ENCODE data around the gene NAPSA.
"Not testable (repeated sequence)": the region's sequence is repeated elsewhere in the genome, so short reads cannot be mapped to it uniquely, and the experiment has no call there.

The NAPSA gene

DNA sequence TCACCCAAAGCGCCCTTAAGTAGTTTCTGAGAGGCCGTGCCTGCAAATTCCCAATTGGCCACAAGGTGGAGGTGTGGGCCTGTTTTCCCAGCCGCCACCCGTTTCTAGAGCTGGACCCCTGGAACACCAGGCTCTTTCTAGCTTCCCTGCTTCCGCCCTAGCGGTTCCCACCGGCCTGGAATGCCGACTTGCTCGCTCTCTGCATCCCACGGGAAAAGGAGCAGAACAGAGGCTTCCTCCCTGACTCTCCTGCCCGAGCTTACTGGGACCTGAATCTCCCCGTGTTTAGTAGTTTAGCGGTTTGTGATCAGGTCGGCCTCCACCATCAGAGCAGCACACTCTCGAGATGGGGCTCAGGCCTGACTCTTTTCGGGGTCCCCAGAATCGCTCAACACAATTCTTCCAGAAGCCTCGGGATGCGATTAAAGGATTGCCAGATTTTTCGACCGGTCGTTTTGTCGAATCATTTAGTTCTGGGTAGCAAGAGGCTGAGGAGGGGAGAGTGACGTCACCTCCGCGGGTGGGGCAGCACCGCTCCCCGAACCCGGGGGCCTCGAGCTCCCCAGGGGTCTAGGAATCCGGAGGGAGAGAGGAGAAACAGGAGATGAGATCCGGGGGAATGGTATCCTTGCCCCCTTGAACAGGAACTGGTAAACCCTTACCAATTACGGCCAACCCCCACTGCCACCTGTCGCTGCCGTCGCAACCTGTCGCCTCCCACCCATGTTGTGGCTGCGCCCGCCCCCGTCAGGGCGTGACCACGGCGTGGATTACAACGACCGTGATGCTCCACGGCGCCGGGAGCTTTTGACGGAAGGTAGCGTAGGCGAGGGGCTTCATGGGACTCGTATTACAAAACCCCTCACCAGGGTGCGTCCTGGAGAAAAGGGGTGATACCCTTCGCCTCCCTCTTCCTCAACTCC, 8.0 kb downstream of the NAPSA start:
- Histone ChIP-seq H3K4me1 (ENCODE audit: control insufficient read depth, insufficient read depth, low read length, poor library complexity, severe bottlenecking) (no peaks in the 10 kb centered on the region), H3K4me3 (ENCODE audit: extremely low read depth, insufficient read depth, low read length, poor library complexity, severe bottlenecking) (no peak overlapping the region), H3K27ac (ENCODE audit: low read depth, low read length, severe bottlenecking) (no peak overlapping the region), H3K9me3 (ENCODE audit: control insufficient read depth, low read length) (no peaks in the 10 kb centered on the region), H3K36me3 (ENCODE audit: control insufficient read depth, insufficient read depth, low read length) (no peaks in the 10 kb centered on the region)
- 65 to 78% methylated on average over 42 to 48 of the region's 54 CpGs for WGBS, 2 experiments (ENCODE audit: insufficient coverage in 2 of 2)

DNA sequence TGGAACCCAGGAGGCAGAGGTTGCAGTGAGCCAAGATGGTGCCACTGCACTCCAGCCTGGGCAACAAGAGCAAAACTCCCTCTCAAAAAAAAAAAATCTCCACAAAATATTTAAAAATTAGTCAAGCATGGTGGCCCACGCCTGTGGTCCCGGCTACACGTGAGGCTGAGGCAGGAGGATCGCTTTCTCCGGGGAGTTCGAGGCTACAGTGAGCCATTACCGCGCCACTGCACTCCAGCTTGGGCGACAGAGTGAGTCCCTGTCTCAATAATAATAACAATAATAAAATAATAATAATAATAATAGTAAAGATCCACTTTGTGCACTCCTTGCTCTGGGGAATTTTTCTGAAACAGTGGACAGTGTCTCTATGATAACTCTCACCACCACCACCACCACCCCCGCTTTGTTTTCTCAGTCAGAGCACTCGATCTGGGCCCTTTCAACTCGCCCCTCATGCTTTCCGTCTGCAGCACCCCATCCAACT, 8.7 kb downstream of the NAPSA start:
- WGBS, 2 experiments (ENCODE audit: insufficient coverage in 2 of 2), result 11 to 70% methylated on average over 3 to 7 of the region's 13 CpGs

DNA sequence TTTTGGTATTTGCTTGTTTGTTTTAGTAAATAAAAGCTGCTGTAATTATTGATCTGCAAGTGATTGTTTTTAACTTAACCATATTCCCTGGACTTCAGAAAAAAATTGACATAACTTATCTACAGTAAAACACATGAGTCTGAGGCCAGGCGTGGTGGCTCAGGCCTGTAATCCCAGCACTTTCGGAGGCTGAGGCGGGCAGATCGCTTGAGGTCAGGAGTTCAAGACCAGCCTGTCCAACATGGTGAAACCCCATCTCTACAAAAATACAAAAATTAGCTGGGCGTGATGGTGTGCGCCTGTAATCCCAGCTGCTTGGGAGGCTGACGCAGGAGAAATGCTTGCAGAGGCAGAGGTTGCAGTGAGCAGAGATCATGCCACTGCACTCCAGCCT, 12.0 kb downstream of the NAPSA start:
- H3K4me1 ChIP-seq (ENCODE audit: control insufficient read depth, insufficient read depth, low read length, poor library complexity, severe bottlenecking); H3K9me3 ChIP-seq (ENCODE audit: control insufficient read depth, low read length); H3K27ac ChIP-seq (ENCODE audit: low read depth, low read length, severe bottlenecking); H3K4me3 ChIP-seq (ENCODE audit: extremely low read depth, insufficient read depth, low read length, poor library complexity, severe bottlenecking); H3K36me3 ChIP-seq (ENCODE audit: control insufficient read depth, insufficient read depth, low read length): not testable (repeated sequence)
- WGBS, 2 experiments (ENCODE audit: insufficient coverage in 2 of 2), result 86 to 94% methylated on average over 7 of the region's 7 CpGs

More for the DNA sequence above, 8.7 kb downstream of the NAPSA start:
- H3K27ac ChIP-seq (ENCODE audit: low read depth, low read length, severe bottlenecking), result no peak overlapping the region
- no peaks in the 10 kb centered on the region for H3K9me3 ChIP-seq (ENCODE audit: control insufficient read depth, low read length)
- H3K4me1 ChIP-seq (ENCODE audit: control insufficient read depth, insufficient read depth, low read length, poor library complexity, severe bottlenecking), result no peaks in the 10 kb centered on the region
- H3K4me3 ChIP-seq (ENCODE audit: extremely low read depth, insufficient read depth, low read length, poor library complexity, severe bottlenecking), result no peak overlapping the region
- H3K36me3 ChIP-seq (ENCODE audit: control insufficient read depth, insufficient read depth, low read length), result no peaks in the 10 kb centered on the region

DNA sequence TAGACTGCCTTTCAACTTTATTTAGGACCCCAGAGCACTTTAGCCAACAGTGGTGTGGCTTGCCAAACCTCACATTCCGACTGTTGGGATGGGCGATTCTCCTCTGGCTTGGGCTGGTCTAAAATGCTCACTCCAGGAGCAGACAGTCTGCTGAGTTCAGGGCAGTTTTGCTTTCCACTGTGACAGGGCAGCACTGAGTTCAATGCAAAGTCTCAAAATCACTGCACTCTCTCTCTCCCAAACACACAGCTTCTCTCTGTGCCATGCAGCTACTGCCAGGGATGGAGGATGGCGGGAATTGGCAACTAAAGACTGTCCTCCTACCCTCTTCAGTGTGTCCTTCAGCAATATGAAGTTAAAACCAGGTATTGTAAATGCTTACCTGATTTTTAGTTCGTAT, 13.2 kb downstream of the NAPSA start:
- no peaks in the 10 kb centered on the region for H3K4me1 ChIP-seq (ENCODE audit: control insufficient read depth, insufficient read depth, low read length, poor library complexity, severe bottlenecking)
- WGBS, 2 experiments (ENCODE audit: insufficient coverage in 2 of 2), result 73 to 100% methylated on average over 2 to 3 of the region's 4 CpGs

DNA sequence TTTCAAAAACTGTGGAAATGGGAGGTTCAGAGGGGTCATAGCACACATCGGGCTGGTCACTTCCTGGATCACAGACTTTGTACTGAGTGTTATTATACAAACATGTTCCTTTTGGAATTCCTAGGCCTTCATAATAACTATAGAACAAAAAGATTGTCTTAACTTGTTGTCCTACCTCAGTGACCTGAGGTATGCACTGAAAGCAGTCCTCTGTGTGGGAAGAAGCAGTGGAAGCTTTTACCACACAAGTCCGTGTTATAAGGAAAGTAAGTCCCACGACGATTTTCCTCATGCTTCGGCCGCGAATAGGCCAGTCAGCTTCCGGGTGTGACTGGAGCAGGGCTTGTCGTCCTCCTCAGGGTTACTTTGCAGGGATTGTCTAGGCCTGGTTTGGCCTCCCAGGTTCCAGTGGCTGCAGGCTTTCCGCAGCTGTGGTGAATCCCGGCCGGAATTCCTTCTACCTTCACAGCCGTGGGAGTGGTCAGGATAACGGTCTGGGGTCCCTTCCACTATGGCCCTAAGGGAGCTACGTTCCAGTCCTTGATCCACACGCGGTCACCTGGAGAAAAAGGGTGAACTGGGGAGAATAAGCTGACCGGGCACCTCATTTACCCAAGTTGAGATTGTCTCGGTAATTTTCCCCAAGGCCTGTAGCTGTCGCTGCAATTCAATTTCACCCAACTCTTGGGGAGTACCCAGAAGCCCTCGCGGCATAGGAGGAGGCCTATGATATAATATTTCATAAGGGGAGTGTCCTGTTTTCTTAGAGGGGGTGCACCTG, 16.0 kb downstream of the NAPSA start:
- WGBS, 2 experiments (ENCODE audit: insufficient coverage in 2 of 2), result 85 to 87% methylated on average over 15 to 17 of the region's 22 CpGs
- no peaks in the 10 kb centered on the region for H3K36me3 ChIP-seq (ENCODE audit: control insufficient read depth, insufficient read depth, low read length)
- no peaks in the 10 kb centered on the region for H3K9me3 ChIP-seq (ENCODE audit: control insufficient read depth, low read length)
- H3K4me1 ChIP-seq (ENCODE audit: control insufficient read depth, insufficient read depth, low read length, poor library complexity, severe bottlenecking), result no peaks in the 10 kb centered on the region
- no peak overlapping the region for H3K27ac ChIP-seq (ENCODE audit: low read depth, low read length, severe bottlenecking)
- no peak overlapping the region for H3K4me3 ChIP-seq (ENCODE audit: extremely low read depth, insufficient read depth, low read length, poor library complexity, severe bottlenecking)

More for the DNA sequence above, 13.2 kb downstream of the NAPSA start:
- Histone ChIP-seq H3K9me3 (ENCODE audit: control insufficient read depth, low read length) (no peaks in the 10 kb centered on the region), H3K36me3 (ENCODE audit: control insufficient read depth, insufficient read depth, low read length) (no peaks in the 10 kb centered on the region), H3K27ac (ENCODE audit: low read depth, low read length, severe bottlenecking) (no peak overlapping the region), H3K4me3 (ENCODE audit: extremely low read depth, insufficient read depth, low read length, poor library complexity, severe bottlenecking) (no peak overlapping the region)

DNA sequence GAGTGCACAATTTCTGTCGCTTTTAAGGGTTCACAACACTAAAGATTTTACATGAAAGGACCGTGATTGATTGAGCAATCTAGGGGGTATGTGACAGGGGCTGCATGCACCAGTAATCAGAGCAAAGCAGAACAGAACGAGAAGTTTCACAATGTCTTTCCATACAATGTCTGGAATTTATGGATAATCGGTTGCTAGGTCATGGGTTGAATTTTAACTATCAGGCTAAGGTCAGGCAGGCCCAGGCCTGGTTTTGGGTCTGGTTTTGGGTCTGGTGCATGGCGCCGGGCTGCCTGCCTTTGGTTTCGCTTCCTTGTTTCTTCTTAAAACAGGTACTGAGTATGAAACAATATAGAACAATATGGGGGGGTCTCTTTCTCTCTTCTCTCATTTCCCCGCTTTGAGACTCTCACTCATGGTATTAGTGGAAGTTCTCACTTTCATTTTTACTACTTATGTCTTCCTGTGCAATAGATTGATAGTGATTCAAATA, 18.3 kb downstream of the NAPSA start:
- H3K27ac ChIP-seq (ENCODE audit: low read depth, low read length, severe bottlenecking); H3K4me1 ChIP-seq (ENCODE audit: control insufficient read depth, insufficient read depth, low read length, poor library complexity, severe bottlenecking); H3K36me3 ChIP-seq (ENCODE audit: control insufficient read depth, insufficient read depth, low read length); H3K4me3 ChIP-seq (ENCODE audit: extremely low read depth, insufficient read depth, low read length, poor library complexity, severe bottlenecking); H3K9me3 ChIP-seq (ENCODE audit: control insufficient read depth, low read length): not testable (repeated sequence)
- 67 to 87% methylated on average over 4 of the region's 8 CpGs for WGBS, 2 experiments (ENCODE audit: insufficient coverage in 2 of 2)

DNA sequence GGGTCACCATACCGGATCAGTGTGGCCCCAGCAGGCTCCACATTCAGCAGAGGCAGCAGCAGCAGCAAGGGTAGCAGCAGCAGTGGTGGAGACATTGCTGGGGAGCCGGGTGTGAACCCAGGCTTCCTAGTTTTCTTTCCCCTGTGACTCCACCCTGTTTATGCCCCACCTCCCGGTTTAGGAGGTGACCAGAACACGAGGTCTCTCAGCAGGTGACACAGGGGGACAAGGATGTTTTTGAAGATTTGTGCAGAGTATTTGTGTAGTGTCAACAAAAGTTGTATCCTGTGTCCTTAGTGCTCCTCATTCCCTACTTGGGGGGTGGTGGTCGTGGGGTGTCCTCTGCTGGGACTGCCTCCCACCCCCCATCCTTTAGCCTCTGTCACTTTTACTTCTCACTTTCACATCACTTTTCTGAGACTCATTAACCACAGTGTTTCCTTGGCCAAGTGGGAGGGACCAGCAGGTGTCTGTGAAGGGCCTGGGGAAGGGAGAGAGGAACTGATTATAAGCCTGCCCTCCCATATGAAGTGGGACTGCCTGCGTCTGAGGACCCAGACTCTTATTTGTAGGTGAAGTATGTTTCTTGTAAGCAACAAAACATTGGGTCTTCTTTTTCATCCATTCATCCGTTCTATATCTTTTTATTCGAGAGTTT, 20.6 kb downstream of the NAPSA start:
- H3K36me3 ChIP-seq (ENCODE audit: control insufficient read depth, insufficient read depth, low read length), result no peaks in the 10 kb centered on the region
- WGBS, 2 experiments (ENCODE audit: insufficient coverage in 2 of 2), result 44 to 78% methylated on average over 1 to 2 of the region's 8 CpGs

DNA sequence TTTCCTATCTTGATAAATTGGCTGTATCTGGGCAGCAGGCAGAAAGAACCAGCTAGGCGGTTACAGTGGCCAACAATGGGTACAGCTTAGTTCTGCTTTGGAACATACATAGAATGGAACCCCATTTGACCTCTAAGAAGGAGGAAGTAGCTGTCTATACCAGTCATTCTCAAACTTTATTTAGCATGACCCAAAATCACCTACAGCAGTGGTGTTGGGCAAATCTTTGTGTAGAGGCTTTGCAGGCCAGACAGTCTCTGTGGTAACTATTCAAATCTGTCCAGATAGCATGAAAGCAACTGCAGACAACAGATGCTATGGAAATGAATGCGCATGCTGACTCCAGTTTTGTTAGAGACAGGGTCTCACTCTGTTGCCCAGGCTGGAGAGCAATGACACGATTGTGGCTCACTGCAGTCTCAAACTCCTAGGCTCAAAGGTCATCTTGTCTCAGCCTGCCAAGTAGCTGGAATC, 24.3 kb downstream of the NAPSA start:
- Histone ChIP-seq H3K9me3 (ENCODE audit: control insufficient read depth, low read length) (no peaks in the 10 kb centered on the region), H3K27ac (ENCODE audit: low read depth, low read length, severe bottlenecking) (no peak overlapping the region), H3K4me3 (ENCODE audit: extremely low read depth, insufficient read depth, low read length, poor library complexity, severe bottlenecking) (no peak overlapping the region), H3K36me3 (ENCODE audit: control insufficient read depth, insufficient read depth, low read length) (no peaks in the 10 kb centered on the region), H3K4me1 (ENCODE audit: control insufficient read depth, insufficient read depth, low read length, poor library complexity, severe bottlenecking) (no peaks in the 10 kb centered on the region)
- WGBS, 2 experiments (ENCODE audit: insufficient coverage in 2 of 2), result 93% methylated on average over 3 of the region's 3 CpGs

More for the DNA sequence above, 20.6 kb downstream of the NAPSA start:
- no peaks in the 10 kb centered on the region for H3K9me3 ChIP-seq (ENCODE audit: control insufficient read depth, low read length)
- no peaks in the 10 kb centered on the region for H3K4me1 ChIP-seq (ENCODE audit: control insufficient read depth, insufficient read depth, low read length, poor library complexity, severe bottlenecking)
- no peak overlapping the region for H3K4me3 ChIP-seq (ENCODE audit: extremely low read depth, insufficient read depth, low read length, poor library complexity, severe bottlenecking)
- H3K27ac ChIP-seq (ENCODE audit: low read depth, low read length, severe bottlenecking), result no peak overlapping the region

DNA sequence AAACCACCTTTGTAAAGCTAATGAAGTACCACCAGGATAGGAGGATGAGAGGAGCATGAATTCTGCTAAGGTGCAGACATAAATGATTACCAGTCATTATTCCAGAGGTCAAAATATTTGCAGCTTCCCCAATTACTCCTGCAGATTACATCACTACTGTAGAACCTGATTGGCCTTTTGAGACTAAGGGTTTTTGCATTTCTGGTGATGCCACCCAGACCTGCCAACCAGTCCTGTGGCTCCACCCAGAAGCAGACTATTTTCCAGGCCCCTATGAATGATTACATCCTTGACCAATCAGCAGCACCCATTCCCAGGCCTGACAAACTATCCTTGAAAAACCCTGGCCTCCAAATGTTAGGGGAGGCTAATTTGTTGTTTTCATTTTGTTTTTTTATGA, 25.1 kb downstream of the NAPSA start:
- Histone ChIP-seq H3K36me3 (ENCODE audit: control insufficient read depth, insufficient read depth, low read length) (no peaks in the 10 kb centered on the region), H3K9me3 (ENCODE audit: control insufficient read depth, low read length) (peaks cover 1% of the 10 kb centered on the region), H3K27ac (ENCODE audit: low read depth, low read length, severe bottlenecking) (no peak overlapping the region), H3K4me3 (ENCODE audit: extremely low read depth, insufficient read depth, low read length, poor library complexity, severe bottlenecking) (no peak overlapping the region), H3K4me1 (ENCODE audit: control insufficient read depth, insufficient read depth, low read length, poor library complexity, severe bottlenecking) (no peaks in the 10 kb centered on the region)

DNA sequence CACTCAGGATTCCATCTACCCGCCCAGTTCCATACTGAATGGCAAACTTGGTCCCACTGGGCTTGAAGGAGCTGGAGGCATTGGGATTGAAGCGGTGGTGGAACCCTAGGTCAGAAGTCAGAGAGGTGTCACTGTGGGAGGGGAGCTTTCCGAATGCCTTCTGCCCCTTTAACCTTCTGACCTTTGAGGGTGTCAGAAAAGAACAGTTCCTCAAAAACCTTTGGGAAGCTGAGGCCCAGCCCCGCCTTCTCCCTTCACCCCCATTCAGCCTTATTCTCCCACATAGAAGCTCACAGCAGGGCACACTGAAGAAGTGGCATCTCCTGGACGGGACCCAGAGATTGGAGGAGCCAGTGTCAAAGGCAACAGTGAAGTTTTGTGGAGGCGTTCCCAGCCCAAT, 28.4 kb downstream of the NAPSA start:
- not testable (repeated sequence) for H3K4me1 ChIP-seq (ENCODE audit: control insufficient read depth, insufficient read depth, low read length, poor library complexity, severe bottlenecking); H3K4me3 ChIP-seq (ENCODE audit: extremely low read depth, insufficient read depth, low read length, poor library complexity, severe bottlenecking); H3K27ac ChIP-seq (ENCODE audit: low read depth, low read length, severe bottlenecking); H3K9me3 ChIP-seq (ENCODE audit: control insufficient read depth, low read length); H3K36me3 ChIP-seq (ENCODE audit: control insufficient read depth, insufficient read depth, low read length)
- 82 to 90% methylated on average over 3 of the region's 6 CpGs for WGBS, 2 experiments (ENCODE audit: insufficient coverage in 2 of 2)

Data from mesodermal cell (in vitro differentiated cells).